Measurements from ENCODE around the gene RASGRP4.

The RASGRP4 gene

GRCh38 chr19:38381138-38381537 is 44.9 kb downstream of the RASGRP4 start:
- TF ChIP-seq ARNTL (CRISPR knock-in tag; IDR thresholded peaks at IDR 0.05; ENCODE audit: borderline replicate concordance, low read depth) (no peak), GLIS3 (CRISPR knock-in tag; IDR thresholded peaks at IDR 0.05) (no peak), POU6F1 (CRISPR knock-in tag; IDR thresholded peaks at IDR 0.05; ENCODE audit: borderline replicate concordance, low read depth) (no peak)
- ATAC-seq: no peak

GRCh38 chr19:38378866-38379265 is 47.2 kb downstream of the RASGRP4 start:
- ATAC-seq: no peak
- no peak for TF ChIP-seq PPARA (CRISPR knock-in tag; IDR thresholded peaks at IDR 0.05; ENCODE audit: borderline replicate concordance)
- no peak for TF ChIP-seq ZNF565 (CRISPR knock-in tag; conservative IDR thresholded peaks at IDR 0.05; ENCODE audit: low read depth)
- TF ChIP-seq RARB (CRISPR knock-in tag; IDR thresholded peaks at IDR 0.05): no peak
- no peak for TF ChIP-seq BACH2 (CRISPR knock-in tag; IDR thresholded peaks at IDR 0.05; ENCODE audit: borderline replicate concordance)
- TF ChIP-seq SNAI2 (CRISPR knock-in tag; IDR thresholded peaks at IDR 0.05): no peak
- TF ChIP-seq ISL1 (CRISPR knock-in tag; IDR thresholded peaks at IDR 0.05): no peak
- TF ChIP-seq CSDC2 (CRISPR knock-in tag; IDR thresholded peaks at IDR 0.05): no peak
- TF ChIP-seq CSRNP3 (CRISPR knock-in tag; IDR thresholded peaks at IDR 0.05): no peak
- no peak for TF ChIP-seq TCF4 (CRISPR knock-in tag; IDR thresholded peaks at IDR 0.05; ENCODE audit: borderline replicate concordance)
- no peak for TF ChIP-seq TOX (CRISPR knock-in tag; IDR thresholded peaks at IDR 0.05; ENCODE audit: borderline replicate concordance)

- TF ChIP-seq ARNTL (CRISPR knock-in tag; IDR thresholded peaks at IDR 0.05; ENCODE audit: borderline replicate concordance, low read depth): no peak
- TF ChIP-seq SNAI2 (CRISPR knock-in tag; IDR thresholded peaks at IDR 0.05): no peak
- TF ChIP-seq TOX (CRISPR knock-in tag; IDR thresholded peaks at IDR 0.05; ENCODE audit: borderline replicate concordance): no peak
- TF ChIP-seq CSRNP3 (CRISPR knock-in tag; IDR thresholded peaks at IDR 0.05): no peak
- no peak for TF ChIP-seq PATZ1 (CRISPR knock-in tag; IDR thresholded peaks at IDR 0.05; ENCODE audit: borderline replicate concordance)
- no peak for TF ChIP-seq ISL1 (CRISPR knock-in tag; IDR thresholded peaks at IDR 0.05)
- TF ChIP-seq GLIS3 (CRISPR knock-in tag; IDR thresholded peaks at IDR 0.05): no peak
- TF ChIP-seq CREB5 (CRISPR knock-in tag; IDR thresholded peaks at IDR 0.05; ENCODE audit: low read depth): no peak
- no peak for TF ChIP-seq ZC3H10 (CRISPR knock-in tag; IDR thresholded peaks at IDR 0.05)
- no peak for TF ChIP-seq CSDC2 (CRISPR knock-in tag; IDR thresholded peaks at IDR 0.05)
- no peak for TF ChIP-seq ZNF70 (CRISPR knock-in tag; IDR thresholded peaks at IDR 0.05)
- no peak for TF ChIP-seq ESRRG (CRISPR knock-in tag; IDR thresholded peaks at IDR 0.05)
- ATAC-seq: no peak
Measured at GRCh38 chr19:38377052-38377451, 49.0 kb downstream of the RASGRP4 start.

- ATAC-seq: no peak
- TF ChIP-seq GLIS3 (CRISPR knock-in tag; IDR thresholded peaks at IDR 0.05): no peak
- no peak for TF ChIP-seq ZFP3 (CRISPR knock-in tag; IDR thresholded peaks at IDR 0.05)
- no peak for TF ChIP-seq PATZ1 (CRISPR knock-in tag; IDR thresholded peaks at IDR 0.05; ENCODE audit: borderline replicate concordance)
- TF ChIP-seq ZNF565 (CRISPR knock-in tag; conservative IDR thresholded peaks at IDR 0.05; ENCODE audit: low read depth): no peak
- no peak for TF ChIP-seq PPARA (CRISPR knock-in tag; IDR thresholded peaks at IDR 0.05; ENCODE audit: borderline replicate concordance)
- TF ChIP-seq CREB5 (CRISPR knock-in tag; IDR thresholded peaks at IDR 0.05; ENCODE audit: low read depth): no peak
- TF ChIP-seq POU6F1 (CRISPR knock-in tag; IDR thresholded peaks at IDR 0.05; ENCODE audit: borderline replicate concordance, low read depth): no peak
- no peak for TF ChIP-seq ZNF8 (CRISPR knock-in tag; IDR thresholded peaks at IDR 0.05)
- TF ChIP-seq ZFP30 (CRISPR knock-in tag; IDR thresholded peaks at IDR 0.05): no peak
- TF ChIP-seq TOX (CRISPR knock-in tag; IDR thresholded peaks at IDR 0.05; ENCODE audit: borderline replicate concordance): no peak
- no peak for TF ChIP-seq BACH2 (CRISPR knock-in tag; IDR thresholded peaks at IDR 0.05; ENCODE audit: borderline replicate concordance)
- no peak for TF ChIP-seq RARB (CRISPR knock-in tag; IDR thresholded peaks at IDR 0.05)
- no peak for TF ChIP-seq ZC3H10 (CRISPR knock-in tag; IDR thresholded peaks at IDR 0.05)
- no peak for TF ChIP-seq ZNF70 (CRISPR knock-in tag; IDR thresholded peaks at IDR 0.05)
- TF ChIP-seq OSR1 (CRISPR knock-in tag; IDR thresholded peaks at IDR 0.05): no peak
- no peak for TF ChIP-seq ARNTL (CRISPR knock-in tag; IDR thresholded peaks at IDR 0.05; ENCODE audit: borderline replicate concordance, low read depth)
Measured at GRCh38 chr19:38376576-38376975, 49.4 kb downstream of the RASGRP4 start.
